Loucy (cell line): ENCODE results near the gene OR5AN1.

Experiments used
- H2AFZ ChIP-seq: fragments of 200-600 bp; sonication (generic); 2 replicates; pipeline ENCODE4 v1.6.0; 2016; ENCODE audit warnings: antibody characterized with exemption, mild to moderate bottlenecking, low read length, moderate library complexity
- H3F3A ChIP-seq: fragments of 200-600 bp; 2 replicates; pipeline ENCODE4 v1.6.0; 2016; ENCODE audit warnings: antibody characterized with exemption, low read depth, mild to moderate bottlenecking
- H3K27me3 ChIP-seq: fragments of 200-600 bp; sonication (generic); 2 replicates; pipeline ENCODE4 v1.6.1; 2014; ENCODE audit warnings: low read length, mild to moderate bottlenecking; ENCODE audit not compliant: insufficient read depth, poor library complexity, severe bottlenecking
- H3K36me3 ChIP-seq: fragments of 200-600 bp; sonication (generic); 2 replicates; pipeline ENCODE4 v1.6.1; 2016; ENCODE audit warnings: low read length; ENCODE audit not compliant: insufficient read depth
- H3K4me1 ChIP-seq: fragments of 200-600 bp; sonication (generic); 2 replicates; pipeline ENCODE4 v1.5.1; 2014; ENCODE audit warnings: low read length, mild to moderate bottlenecking; ENCODE audit not compliant: insufficient read depth, poor library complexity, severe bottlenecking
- H3K4me2 ChIP-seq: fragments of 200-600 bp; sonication (generic); 2 replicates; pipeline ENCODE4 v1.6.0; 2014; ENCODE audit warnings: antibody characterized with exemption, low read length, low read depth, mild to moderate bottlenecking; ENCODE audit not compliant: poor library complexity, severe bottlenecking
- H3K4me3 ChIP-seq: fragments of 200-600 bp; sonication (generic); 2 replicates; pipeline ENCODE4 v1.5.1; 2014; ENCODE audit warnings: low read length, mild to moderate bottlenecking, mixed read lengths; ENCODE audit not compliant: poor library complexity, severe bottlenecking
- H3K79me2 ChIP-seq: fragments of 200-600 bp; sonication (generic); 2 replicates; pipeline ENCODE4 v1.6.1; 2014; ENCODE audit warnings: low read length; ENCODE audit not compliant: insufficient read depth
- H3K9ac ChIP-seq: fragments of 200-600 bp; sonication (generic); 2 replicates; pipeline ENCODE4 v1.6.0; 2014; ENCODE audit warnings: mild to moderate bottlenecking, low read depth, low read length, moderate library complexity; ENCODE audit not compliant: poor library complexity, severe bottlenecking
- H3K9me2 ChIP-seq: fragments of 200-600 bp; sonication (generic); replicated peaks from 2 replicates; pipeline ENCODE4 v1.6.1; 2016; ENCODE audit warnings: low read depth, low read length, mixed read lengths
- H3K9me3 ChIP-seq: fragments of 200-600 bp; sonication (generic); 2 replicates; pipeline ENCODE4 v1.6.1; 2014; ENCODE audit warnings: mild to moderate bottlenecking, antibody characterized with exemption, low read length, low read depth; ENCODE audit not compliant: insufficient read depth
- H4K20me1 ChIP-seq: fragments of 200-600 bp; sonication (generic); 2 replicates; pipeline ENCODE4 v1.6.0; 2014; ENCODE audit warnings: antibody characterized with exemption, low read length, mild to moderate bottlenecking; ENCODE audit not compliant: insufficient read depth, poor library complexity, severe bottlenecking
- CTCF ChIP-seq: fragments of 200-600 bp; sonication (generic); conservative IDR thresholded peaks from 2 replicates; pipeline ENCODE4 v1.5.1; 2014; ENCODE audit warnings: mild to moderate bottlenecking, antibody characterized with exemption, low read length
- EZH2phosphoT487 ChIP-seq: fragments of 200-600 bp; IDR thresholded peaks from 2 replicates; pipeline ENCODE4 v1.6.1; 2018; ENCODE audit warnings: antibody characterized with exemption, mild to moderate bottlenecking, moderate library complexity, borderline replicate concordance

Gene OR5AN1

DNA sequence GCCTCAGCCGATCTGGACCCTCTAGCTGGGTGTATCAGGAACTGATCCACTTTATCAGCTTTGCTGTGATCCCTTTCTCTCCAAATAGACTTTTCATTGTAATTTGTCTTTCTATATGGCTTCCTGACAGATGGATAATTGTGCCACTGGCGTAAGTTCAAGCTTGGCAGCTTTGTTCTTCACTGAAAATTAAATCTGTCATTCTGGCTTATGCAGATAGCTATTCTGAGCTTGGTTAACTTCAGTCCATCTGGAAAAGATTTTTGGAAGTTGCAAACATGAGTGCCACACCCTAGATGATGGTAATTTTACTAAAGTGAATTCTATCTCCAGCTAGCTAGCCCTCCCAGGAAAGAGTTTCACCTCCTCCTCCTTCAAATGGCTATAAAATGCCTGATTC lies 59.5 kb downstream of the OR5AN1 start:
- Histone ChIP-seq H3F3A (no peaks in the 10 kb centered on the region), H3K9me3 (no peaks in the 10 kb centered on the region), H3K36me3 (no peaks in the 10 kb centered on the region), H3K27me3 (no peaks in the 10 kb centered on the region), H3K79me2 (no peaks in the 10 kb centered on the region), H3K4me3 (no peak overlapping the region), H3K9ac (no peak overlapping the region), H2AFZ (no peak overlapping the region), H4K20me1 (no peaks in the 10 kb centered on the region), H3K4me2 (no peak overlapping the region), H3K9me2 (no peaks in the 10 kb centered on the region), H3K4me1 (no peaks in the 10 kb centered on the region)
- TF ChIP-seq EZH2phosphoT487, result no peak
- no peak for TF ChIP-seq CTCF
